IPS-15b (cell line): ENCODE measurements around the gene USP21.

Source experiments
- H3K27me3 ChIP-seq: one replicate; pipeline ENCODE4 v1.6.1; 2013; ENCODE audit warnings: low read length; ENCODE audit not compliant: control insufficient read depth, insufficient read depth
- H3K36me3 ChIP-seq: one replicate; pipeline ENCODE4 v1.6.1; 2013; ENCODE audit warnings: low read length; ENCODE audit not compliant: control insufficient read depth, insufficient read depth
- H3K4me1 ChIP-seq: one replicate; pipeline ENCODE4 v1.6.1; 2013; ENCODE audit warnings: mild to moderate bottlenecking, low read length; ENCODE audit not compliant: control insufficient read depth, insufficient read depth
- H3K4me3 ChIP-seq: one replicate; pipeline ENCODE4 v1.5.1; 2013; ENCODE audit warnings: low read depth, low read length
- H3K9ac ChIP-seq: one replicate; pipeline ENCODE4 v1.6.1; 2013; ENCODE audit warnings: low read depth, mild to moderate bottlenecking, low read length
- H3K9me3 ChIP-seq: one replicate; pipeline ENCODE4 v1.6.1; 2013; ENCODE audit warnings: mild to moderate bottlenecking, low read length; ENCODE audit not compliant: control insufficient read depth, insufficient read depth

Gene USP21

GRCh38 chr1:161175771-161176453, 16.6 kb downstream of the USP21 start:
- Histone ChIP-seq H3K9ac (no peak overlapping the region), H3K36me3 (peaks cover 23% of the 10 kb centered on the region), H3K27me3 (no peaks in the 10 kb centered on the region), H3K4me1 (peaks cover 4% of the 10 kb centered on the region), H3K4me3 (no peak overlapping the region), H3K9me3 (no peaks in the 10 kb centered on the region)

- H3K27me3 ChIP-seq: no peaks in the 10 kb centered on the region
- peak overlapping the region; percentile 99 for H3K4me3 ChIP-seq
- H3K9ac ChIP-seq: peak overlapping the region; percentile 89
- H3K36me3 ChIP-seq: peaks cover 16% of the 10 kb centered on the region
- peaks cover 4% of the 10 kb centered on the region for H3K4me1 ChIP-seq
- no peaks in the 10 kb centered on the region for H3K9me3 ChIP-seq
These were observed 17.3 kb downstream of the USP21 start for GRCh38 chr1:161176468-161177111.

GRCh38 chr1:161177112-161177935, 18.0 kb downstream of the USP21 start, which contains the start of gene B4GALT3:
Gene B4GALT3 (minus strand): TSS chr1:161177507. CDS start chr1:161176060, 1,447 bp downstream.
- H3K27me3 ChIP-seq: no peaks in the 10 kb centered on the region
- peak within 1 kb of the TSS; percentile 99 for H3K4me3 ChIP-seq
- H3K4me1 ChIP-seq: peaks cover 4% of the 10 kb centered on the region
- no peaks in the 10 kb centered on the region for H3K9me3 ChIP-seq
- H3K36me3 ChIP-seq: peaks cover 10% of the 10 kb centered on the region
- H3K9ac ChIP-seq: peak within 1 kb of the TSS; percentile 89

DNA sequence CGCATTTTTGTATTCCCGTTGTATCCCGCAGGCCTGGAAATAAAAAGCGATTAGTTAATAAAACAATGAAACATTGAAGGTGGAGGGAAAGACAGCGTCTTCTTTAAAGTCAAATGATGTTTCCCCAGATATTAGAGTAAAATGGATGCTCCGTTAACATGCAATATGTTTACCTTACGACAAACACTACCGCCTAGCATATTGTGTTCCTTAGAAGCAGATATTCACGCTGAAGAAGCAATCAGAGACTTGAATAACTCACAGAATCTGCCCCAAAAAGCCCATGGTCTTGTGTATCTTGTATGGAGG, 18.6 kb downstream of the USP21 start:
- no peaks in the 10 kb centered on the region for H3K27me3 ChIP-seq
- H3K9ac ChIP-seq: no peak overlapping the region
- H3K36me3 ChIP-seq: peaks cover 9% of the 10 kb centered on the region
- peak overlapping the region; percentile 99 for H3K4me3 ChIP-seq
- H3K9me3 ChIP-seq: no peaks in the 10 kb centered on the region
- H3K4me1 ChIP-seq: peaks cover 4% of the 10 kb centered on the region

GRCh38 chr1:161179698-161180097, 20.4 kb downstream of the USP21 start:
- no peak overlapping the region for H3K9ac ChIP-seq
- no peak overlapping the region for H3K4me3 ChIP-seq
- no peaks in the 10 kb centered on the region for H3K27me3 ChIP-seq
- H3K4me1 ChIP-seq: peaks cover 4% of the 10 kb centered on the region
- no peaks in the 10 kb centered on the region for H3K9me3 ChIP-seq
- no peaks in the 10 kb centered on the region for H3K36me3 ChIP-seq

DNA sequence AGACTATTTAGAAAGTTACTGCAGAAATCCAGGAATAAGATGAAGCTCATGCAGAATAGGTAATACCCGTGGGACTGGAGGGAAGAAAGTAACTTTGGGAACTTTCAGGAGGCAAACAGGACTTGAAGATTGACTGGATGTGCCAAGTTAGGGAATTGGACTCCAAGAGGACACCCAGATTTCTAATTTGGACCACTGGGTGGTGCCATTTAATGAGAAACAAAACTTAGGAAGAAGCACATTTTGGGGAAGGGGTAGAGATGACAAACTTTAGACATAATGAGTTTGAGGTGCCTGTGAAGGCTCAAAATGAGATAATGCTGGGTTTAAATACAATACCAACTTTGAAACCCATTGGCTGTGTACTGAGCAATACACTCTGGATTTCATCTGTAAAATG, 21.3 kb downstream of the USP21 start:
- Histone ChIP-seq H3K9ac (no peak overlapping the region), H3K9me3 (no peaks in the 10 kb centered on the region), H3K27me3 (no peaks in the 10 kb centered on the region), H3K36me3 (no peaks in the 10 kb centered on the region), H3K4me1 (peaks cover 4% of the 10 kb centered on the region), H3K4me3 (no peak overlapping the region)

DNA sequence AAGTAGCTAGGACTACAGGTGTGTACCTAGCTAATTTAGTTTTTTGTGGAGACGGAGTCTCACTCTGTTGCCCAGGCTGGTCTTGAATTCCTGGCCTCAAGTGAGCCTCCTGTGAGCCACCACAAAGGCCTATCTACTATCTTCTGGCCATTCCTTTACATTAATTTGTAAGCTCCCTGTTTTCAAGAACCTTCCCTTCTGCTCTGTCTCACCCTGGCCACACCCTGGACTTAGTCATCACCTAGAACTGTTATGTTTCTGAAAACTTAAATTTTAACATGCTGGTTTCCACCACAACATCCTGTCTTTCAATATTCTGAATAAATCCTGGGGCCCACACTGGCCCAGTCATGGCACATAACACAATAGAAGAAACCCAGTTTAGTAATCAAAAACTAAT, 22.9 kb downstream of the USP21 start:
- Histone ChIP-seq H3K4me3 (no peak overlapping the region), H3K36me3 (no peaks in the 10 kb centered on the region), H3K4me1 (peaks cover 4% of the 10 kb centered on the region), H3K9me3 (no peaks in the 10 kb centered on the region), H3K9ac (no peak overlapping the region), H3K27me3 (no peaks in the 10 kb centered on the region)

- H3K9ac ChIP-seq: no peak overlapping the region
- no peaks in the 10 kb centered on the region for H3K27me3 ChIP-seq
- H3K4me3 ChIP-seq: no peak overlapping the region
- no peaks in the 10 kb centered on the region for H3K9me3 ChIP-seq
- no peaks in the 10 kb centered on the region for H3K4me1 ChIP-seq
- H3K36me3 ChIP-seq: no peaks in the 10 kb centered on the region
These were observed 26.0 kb downstream of the USP21 start for GRCh38 chr1:161185282-161185682.

DNA sequence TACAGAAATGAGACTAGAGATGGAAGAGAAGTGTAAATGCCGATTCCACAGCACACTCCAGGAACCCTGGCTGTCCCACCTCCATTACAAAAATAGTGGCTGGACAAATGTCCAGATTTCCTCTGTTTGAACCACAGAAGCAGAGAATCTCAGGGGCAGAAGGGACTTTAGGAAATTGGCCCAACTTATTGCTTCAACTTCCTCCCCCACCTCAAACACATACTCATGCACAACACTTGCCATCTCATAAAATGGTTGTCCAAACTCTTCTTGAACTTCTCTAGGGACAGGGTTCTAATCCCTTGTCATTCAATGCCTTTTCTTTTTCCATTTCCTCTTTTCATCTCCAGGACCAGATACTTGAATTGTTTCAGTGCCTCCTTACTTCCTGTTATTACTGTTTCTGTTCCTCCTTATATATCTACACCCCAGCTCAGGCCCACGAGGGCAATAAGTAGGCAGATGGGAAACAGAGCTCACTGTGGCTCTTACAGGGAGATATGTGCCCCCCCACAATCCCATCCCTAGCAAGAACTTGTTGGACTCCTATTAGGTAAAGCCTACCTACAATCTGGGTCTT, 26.5 kb downstream of the USP21 start:
- Histone ChIP-seq H3K9me3 (no peaks in the 10 kb centered on the region), H3K27me3 (no peaks in the 10 kb centered on the region), H3K36me3 (no peaks in the 10 kb centered on the region), H3K4me1 (no peaks in the 10 kb centered on the region), H3K9ac (no peak overlapping the region), H3K4me3 (no peak overlapping the region)

- H3K4me1 ChIP-seq: no peaks in the 10 kb centered on the region
- H3K36me3 ChIP-seq: no peaks in the 10 kb centered on the region
- H3K9me3 ChIP-seq: no peaks in the 10 kb centered on the region
These were observed 28.0 kb downstream of the USP21 start for GRCh38 chr1:161187311-161187710.

GRCh38 chr1:161188381-161188780, 29.1 kb downstream of the USP21 start:
- H3K36me3 ChIP-seq: peaks cover under 1% of the 10 kb centered on the region
- H3K9ac ChIP-seq: no peak overlapping the region
- peaks cover 3% of the 10 kb centered on the region for H3K4me1 ChIP-seq
- no peaks in the 10 kb centered on the region for H3K9me3 ChIP-seq
- no peaks in the 10 kb centered on the region for H3K27me3 ChIP-seq
- H3K4me3 ChIP-seq: no peak overlapping the region

More at GRCh38 chr1:161187311-161187710, 28.0 kb downstream of the USP21 start:
- H3K27me3 ChIP-seq: no peaks in the 10 kb centered on the region
- H3K4me3 ChIP-seq: no peak overlapping the region
- H3K9ac ChIP-seq: no peak overlapping the region
